ES-I3 (cell line): ENCODE measurements around the gene AFAP1.
"Not testable (repeated sequence)": the region's sequence is repeated elsewhere in the genome, so short reads cannot be mapped to it uniquely, and the experiment has no call there.

Source experiments
- H3K36me3 ChIP-seq: 2 replicates; pipeline ENCODE4 v1.6.1; 2013; ENCODE audit warnings: mild to moderate bottlenecking, low read length, control low read depth, moderate library complexity; ENCODE audit not compliant: insufficient read depth
- H3K4me1 ChIP-seq: 2 replicates; pipeline ENCODE4 v1.6.1; 2013; ENCODE audit warnings: mild to moderate bottlenecking, control low read depth, low read length; ENCODE audit not compliant: insufficient read depth
- H3K9ac ChIP-seq: 2 replicates; pipeline ENCODE4 v1.6.1; 2013; ENCODE audit warnings: low read depth, mild to moderate bottlenecking, low read length, moderate library complexity
- H3K9me3 ChIP-seq: 2 replicates; pipeline ENCODE4 v1.6.1; 2013; ENCODE audit warnings: mild to moderate bottlenecking, low read length, moderate library complexity; ENCODE audit not compliant: control insufficient read depth, insufficient read depth

AFAP1 gene

DNA sequence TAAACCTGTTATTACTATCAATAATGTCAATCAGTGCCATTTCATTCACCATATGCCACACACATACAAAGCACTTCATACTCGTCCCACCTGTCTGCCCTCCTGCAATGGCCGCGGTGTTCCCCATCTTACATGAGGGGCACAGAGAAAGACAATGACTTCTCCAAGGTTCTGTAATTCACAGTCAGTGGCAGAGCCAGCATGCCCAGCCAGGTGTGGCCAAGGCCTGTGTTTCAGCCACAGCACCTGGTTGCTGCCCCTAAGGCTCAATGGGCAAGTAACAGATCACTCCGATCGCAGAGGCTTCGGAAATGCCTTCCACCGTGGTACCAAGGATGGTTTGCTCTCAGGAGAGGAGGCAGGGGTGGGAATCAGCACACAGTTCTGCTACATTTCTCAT is 10.9 kb downstream of the AFAP1 start:
- Histone ChIP-seq H3K4me1 (peaks cover 26% of the 10 kb centered on the region), H3K36me3 (no peaks in the 10 kb centered on the region), H3K9ac (no peak overlapping the region), H3K9me3 (no peaks in the 10 kb centered on the region)

DNA sequence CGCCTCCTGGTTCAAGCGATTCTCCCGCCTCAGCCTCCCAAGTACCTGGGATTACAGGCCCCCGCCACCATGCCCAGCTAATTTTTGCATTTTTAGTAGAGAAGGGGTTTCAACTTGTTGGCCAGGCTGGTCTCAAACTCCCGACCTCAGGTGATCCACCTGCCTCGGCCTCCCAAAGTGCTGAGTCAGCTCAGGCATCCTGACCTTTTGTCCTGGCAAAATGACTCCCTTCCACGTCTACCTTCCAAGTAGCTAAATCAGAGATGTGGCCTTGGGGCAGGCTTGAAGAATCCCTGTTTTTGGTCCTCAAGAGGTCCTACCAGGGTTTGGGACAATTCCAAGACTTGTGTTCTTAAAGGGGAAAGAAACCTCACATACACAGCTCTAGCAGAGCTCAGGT is 12.8 kb downstream of the AFAP1 start:
- H3K4me1 ChIP-seq, result peaks cover 26% of the 10 kb centered on the region
- no peaks in the 10 kb centered on the region for H3K9me3 ChIP-seq
- H3K36me3 ChIP-seq, result no peaks in the 10 kb centered on the region
- H3K9ac ChIP-seq, result no peak overlapping the region

DNA sequence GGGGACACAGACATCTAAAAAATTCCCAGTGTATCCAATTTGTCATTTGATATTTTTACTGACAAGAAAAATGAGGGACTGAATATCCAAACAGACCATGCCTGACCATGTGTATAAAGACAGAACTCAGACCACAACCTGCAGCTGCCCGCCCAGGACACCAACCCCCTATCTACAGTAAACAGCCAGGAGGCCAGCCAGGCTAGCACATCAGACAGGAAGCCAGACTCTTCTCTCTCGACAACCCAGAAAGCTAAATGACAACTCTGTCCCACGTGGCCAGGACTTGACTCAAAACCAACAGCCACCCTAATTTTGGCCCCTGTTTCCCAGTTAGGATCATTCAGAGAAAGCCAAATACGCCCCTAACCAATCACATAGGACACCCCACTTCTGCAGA is 15.1 kb downstream of the AFAP1 start:
- H3K9ac ChIP-seq, result no peak overlapping the region
- no peaks in the 10 kb centered on the region for H3K36me3 ChIP-seq
- H3K9me3 ChIP-seq, result no peaks in the 10 kb centered on the region
- H3K4me1 ChIP-seq, result peaks cover 15% of the 10 kb centered on the region; the same call in 1 of the 2 replicates

DNA sequence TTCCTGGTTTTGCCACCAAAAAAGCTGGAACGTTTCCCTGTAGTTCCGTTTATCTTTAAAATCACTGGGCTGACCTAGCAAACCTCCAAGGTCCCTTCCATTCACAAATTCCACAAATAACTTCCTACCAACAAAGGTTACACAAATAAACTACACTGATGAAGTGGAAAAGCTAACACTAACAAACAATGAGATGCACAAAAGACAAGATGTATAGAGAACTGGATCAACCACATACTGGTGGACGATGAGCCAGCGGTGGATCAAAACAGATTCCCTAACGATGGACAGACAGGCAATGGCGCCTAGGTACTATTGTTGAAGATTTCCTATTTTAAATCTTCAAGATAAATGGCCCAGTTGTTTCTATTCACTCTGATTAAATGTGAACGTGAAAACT is 15.5 kb downstream of the AFAP1 start:
- H3K9ac ChIP-seq, result no peak overlapping the region
- H3K4me1 ChIP-seq, result peaks cover 10% of the 10 kb centered on the region; the same call in 1 of the 2 replicates
- no peaks in the 10 kb centered on the region for H3K9me3 ChIP-seq
- no peaks in the 10 kb centered on the region for H3K36me3 ChIP-seq

DNA sequence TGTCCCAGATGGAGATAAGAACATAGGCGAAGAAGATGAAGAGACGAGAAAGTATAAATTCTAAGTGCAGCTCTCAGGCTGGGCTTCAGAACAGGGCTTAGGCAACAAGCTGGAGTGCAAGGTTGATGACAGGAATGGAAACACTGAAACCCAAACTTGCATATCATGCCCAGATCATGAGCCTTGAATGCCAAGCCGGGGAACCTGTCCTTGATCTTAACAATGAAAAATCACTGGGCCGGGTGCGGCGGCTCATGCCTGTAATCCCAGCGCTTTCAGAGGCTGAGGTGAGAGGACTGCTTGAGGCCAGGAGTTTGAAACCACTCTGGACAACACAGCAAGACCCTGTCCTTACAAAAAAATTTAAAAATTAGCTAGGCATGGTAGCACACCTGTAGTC is 17.2 kb downstream of the AFAP1 start:
- H3K9me3 ChIP-seq, result no peaks in the 10 kb centered on the region
- H3K4me1 ChIP-seq, result peaks cover 12% of the 10 kb centered on the region
- no peaks in the 10 kb centered on the region for H3K36me3 ChIP-seq
- no peak overlapping the region for H3K9ac ChIP-seq

DNA sequence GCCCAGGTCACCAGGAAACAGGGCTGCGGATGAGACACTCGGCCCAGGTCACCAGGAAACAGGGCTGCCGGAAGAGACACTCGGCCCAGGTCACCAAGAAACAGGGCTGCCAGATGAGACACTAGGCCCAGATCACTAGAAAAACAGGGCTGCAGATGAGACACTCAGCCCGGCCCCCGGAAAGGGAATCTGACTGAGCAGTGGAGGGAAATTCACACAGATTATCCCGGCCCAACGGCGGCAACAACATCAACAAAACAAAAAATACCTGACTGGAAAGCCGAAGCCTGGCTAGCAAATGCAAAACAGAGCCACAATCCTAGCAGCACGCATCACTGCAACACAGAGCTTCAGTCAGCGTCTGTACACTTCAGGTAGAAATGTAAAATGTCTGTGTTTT is 20.7 kb downstream of the AFAP1 start:
- Histone ChIP-seq H3K9me3 (no peaks in the 10 kb centered on the region), H3K36me3 (no peaks in the 10 kb centered on the region), H3K9ac (no peak overlapping the region), H3K4me1 (peaks cover 31% of the 10 kb centered on the region)

DNA sequence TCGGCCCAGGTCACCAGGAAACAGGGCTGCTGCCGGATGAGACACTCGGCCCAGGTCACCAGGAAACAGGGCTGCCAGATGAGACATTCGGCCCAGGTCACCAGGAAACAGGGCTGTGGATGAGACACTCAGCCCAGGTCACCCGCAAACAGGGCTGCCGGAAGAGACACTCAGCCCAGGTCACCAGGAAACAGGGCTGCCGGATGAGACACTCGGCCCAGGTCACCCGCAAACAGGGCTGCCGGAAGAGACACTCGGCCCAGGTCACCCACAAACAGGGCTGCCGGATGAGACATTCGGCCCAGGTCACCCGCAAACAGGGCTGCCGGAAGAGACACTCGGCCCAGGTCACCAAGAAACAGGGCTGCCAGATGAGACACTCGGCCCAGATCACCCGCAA is 21.5 kb downstream of the AFAP1 start:
- not testable (repeated sequence) for H3K9me3 ChIP-seq, H3K9ac ChIP-seq, H3K36me3 ChIP-seq
- peaks cover 31% of the 10 kb centered on the region for H3K4me1 ChIP-seq

DNA sequence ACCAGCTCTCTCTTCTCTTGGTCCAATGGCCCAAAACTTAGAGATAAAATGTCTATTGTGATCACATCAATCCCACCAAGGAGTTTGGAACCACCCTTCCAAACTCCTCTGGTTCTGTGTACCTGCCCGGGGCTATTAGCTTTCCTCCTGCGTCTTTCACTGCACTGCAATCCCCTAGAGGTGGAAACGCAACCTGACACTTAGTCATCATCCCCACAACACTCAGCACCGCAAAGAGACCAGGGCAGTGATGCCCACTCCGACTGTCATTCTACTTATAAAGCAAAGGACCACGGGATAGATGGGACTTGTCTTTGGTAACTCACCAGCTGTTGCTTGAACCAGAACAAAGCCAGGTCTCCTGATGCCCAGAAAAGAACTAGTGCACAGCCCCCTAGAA is 22.0 kb downstream of the AFAP1 start:
- H3K9me3 ChIP-seq, result no peaks in the 10 kb centered on the region
- peaks cover 31% of the 10 kb centered on the region for H3K4me1 ChIP-seq
- H3K9ac ChIP-seq, result no peak overlapping the region
- H3K36me3 ChIP-seq, result no peaks in the 10 kb centered on the region

DNA sequence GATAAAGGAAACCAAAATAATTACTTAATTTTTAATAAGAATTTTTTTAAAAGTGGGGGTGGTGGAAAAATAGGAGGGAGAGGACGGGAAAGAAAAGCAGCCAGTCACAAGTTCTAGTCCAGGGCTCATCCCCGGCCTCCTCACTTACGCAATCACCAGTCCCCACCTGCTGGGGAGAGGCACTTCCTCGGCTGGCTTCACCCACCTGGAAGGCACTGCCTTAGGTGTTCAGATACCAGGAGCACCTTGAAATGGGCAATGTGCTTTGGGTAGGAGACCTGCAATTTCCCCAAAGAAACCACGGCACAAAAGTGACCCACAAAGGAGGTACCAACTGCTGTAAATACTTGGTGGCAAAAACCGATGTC is 23.8 kb downstream of the AFAP1 start:
- Histone ChIP-seq H3K9me3 (no peaks in the 10 kb centered on the region), H3K9ac (no peak overlapping the region), H3K36me3 (no peaks in the 10 kb centered on the region), H3K4me1 (peaks cover 44% of the 10 kb centered on the region)

DNA sequence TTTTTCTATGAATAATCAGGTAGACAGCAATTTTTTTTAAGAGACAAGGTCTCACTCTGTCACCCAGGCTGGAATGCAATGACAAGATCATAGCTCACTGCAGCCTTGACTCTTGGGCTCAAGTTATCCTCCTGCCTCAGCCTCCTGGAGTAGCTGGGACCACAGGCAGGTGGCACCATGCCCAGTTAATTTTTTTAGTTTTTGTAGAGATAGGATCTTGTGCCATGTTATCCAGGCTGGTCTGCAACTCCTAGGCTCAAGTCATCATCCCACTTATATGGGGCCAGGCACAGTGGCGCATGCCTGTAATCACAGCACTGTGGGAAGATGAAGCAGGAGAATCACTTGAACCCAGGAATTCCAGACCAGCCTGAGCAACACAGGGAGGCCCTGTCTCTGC is 26.8 kb downstream of the AFAP1 start:
- H3K36me3 ChIP-seq, result no peaks in the 10 kb centered on the region
- no peaks in the 10 kb centered on the region for H3K9me3 ChIP-seq
- peaks cover 71% of the 10 kb centered on the region for H3K4me1 ChIP-seq

DNA sequence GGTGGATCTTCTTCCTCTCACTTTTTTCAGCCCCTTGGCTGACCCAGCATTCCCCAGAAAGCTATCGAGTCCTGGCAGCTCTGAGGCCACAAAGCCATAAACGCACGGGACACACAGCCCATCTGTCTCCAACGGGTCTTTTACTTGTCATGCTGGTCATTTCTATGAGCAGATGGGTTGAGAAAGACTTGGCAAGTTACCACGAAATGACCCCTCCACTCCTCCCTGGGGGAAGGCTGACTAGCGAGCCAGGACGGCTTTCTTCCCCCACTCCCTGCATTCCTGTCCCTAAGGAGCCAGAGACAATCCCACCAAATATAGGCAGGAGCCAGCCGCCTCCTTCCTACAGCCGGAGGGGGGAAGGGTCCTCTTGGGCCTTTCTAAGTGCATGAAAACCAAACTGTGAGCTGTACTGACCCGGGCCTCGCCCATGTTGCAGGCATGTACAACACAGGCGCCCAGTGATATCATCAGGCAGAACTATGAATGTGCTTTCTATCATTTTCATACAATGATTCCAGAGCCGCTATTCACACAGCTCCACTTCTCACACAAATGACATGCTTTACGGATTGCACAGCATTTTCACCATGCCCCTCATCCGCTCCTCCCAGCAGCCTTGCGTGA is 28.6 kb downstream of the AFAP1 start:
- Histone ChIP-seq H3K4me1 (peaks cover 67% of the 10 kb centered on the region), H3K9me3 (no peaks in the 10 kb centered on the region), H3K9ac (peak overlapping the region; percentile 4; the same call in 1 of the 2 replicates), H3K36me3 (no peaks in the 10 kb centered on the region)

More for the DNA sequence above, 26.8 kb downstream of the AFAP1 start:
- H3K9ac ChIP-seq, result no peak overlapping the region

DNA sequence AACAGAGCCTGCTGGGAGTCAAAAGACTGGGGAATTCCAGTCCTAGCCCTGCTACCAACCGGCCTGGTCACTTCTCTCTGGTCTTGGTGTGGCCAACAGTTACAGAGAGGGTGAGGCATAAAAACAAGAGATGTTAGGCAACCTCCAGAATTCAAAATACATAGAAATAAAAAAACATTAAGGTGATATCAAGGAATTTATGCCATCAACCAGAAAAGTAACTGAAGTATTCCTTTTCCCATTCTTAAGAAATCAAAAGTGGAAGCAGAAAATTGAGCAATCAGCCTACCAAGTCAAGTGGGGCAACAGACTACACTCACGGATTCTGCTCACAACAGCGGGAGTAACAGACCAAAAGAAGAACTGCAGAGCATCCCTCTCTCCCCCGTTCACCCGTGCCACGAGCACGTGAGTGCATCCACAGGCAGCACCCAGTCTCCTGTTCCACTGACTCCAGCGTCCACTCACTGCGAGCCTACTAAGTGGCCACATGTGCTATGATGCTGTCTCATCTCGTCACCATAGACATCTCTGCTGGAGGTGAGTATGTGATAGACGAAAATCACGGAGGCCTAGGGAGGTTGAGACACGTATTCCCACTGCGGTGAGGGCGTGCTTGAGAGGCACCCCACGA is 29.3 kb downstream of the AFAP1 start:
- Histone ChIP-seq H3K36me3 (no peaks in the 10 kb centered on the region), H3K4me1 (peaks cover 65% of the 10 kb centered on the region), H3K9ac (peak overlapping the region; percentile 4; the same call in 1 of the 2 replicates), H3K9me3 (no peaks in the 10 kb centered on the region)

DNA sequence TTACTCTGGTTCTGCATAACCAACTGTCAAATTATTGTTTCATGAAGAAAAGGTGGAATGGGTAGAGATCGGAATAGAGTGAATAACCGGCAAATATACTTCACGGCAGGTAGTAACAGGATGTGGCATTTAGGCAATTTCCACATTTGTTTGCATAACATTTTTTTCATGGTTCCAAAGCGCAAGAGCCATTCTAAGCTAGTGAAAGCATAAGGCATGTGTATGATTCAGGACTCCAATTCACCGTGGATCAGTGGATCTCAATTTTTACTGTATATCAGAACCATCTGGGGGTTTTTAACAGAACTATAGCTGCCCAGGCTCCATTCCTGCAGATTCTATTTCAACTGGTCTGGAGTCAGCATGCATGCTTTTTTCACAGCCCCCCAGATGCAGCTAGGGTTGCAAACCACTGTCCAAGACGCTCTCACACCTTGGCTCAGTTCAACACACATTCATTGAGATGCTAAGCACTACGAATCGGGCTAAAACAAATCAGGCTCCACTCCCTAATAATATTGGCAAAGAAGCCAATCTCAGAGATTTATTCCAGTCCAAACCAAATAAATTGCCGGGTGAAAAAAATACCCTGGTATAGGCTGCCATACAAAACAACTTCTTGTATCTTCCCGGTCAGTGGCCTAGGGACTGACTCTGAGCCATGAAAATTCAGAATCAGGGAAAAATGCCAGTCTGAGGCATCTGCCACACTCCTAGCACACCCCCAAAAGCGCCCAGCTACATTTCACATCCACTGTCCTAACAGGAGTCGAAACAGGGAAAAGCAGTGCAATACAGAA is 30.0 kb downstream of the AFAP1 start:
- no peaks in the 10 kb centered on the region for H3K9me3 ChIP-seq
- H3K36me3 ChIP-seq, result no peaks in the 10 kb centered on the region
- H3K9ac ChIP-seq, result no peak overlapping the region

DNA sequence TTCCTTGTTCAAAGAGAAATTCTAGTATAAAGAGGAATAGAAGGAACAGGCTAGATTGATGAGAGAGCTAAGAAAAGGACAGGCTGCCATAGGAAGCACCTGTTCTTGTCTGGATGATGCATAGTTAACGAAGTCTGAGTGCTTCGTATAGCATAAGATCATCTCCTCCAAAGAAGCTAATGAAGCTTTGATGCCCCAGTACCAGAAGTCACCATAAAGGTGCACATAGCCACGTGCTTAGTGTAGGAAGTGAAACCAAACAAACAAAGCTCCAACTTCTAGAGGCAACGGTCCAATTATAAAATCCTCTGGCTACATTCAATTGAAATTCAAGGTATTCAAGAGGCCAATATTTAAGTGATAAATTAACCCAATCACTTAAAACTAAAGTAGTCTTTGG is 31.0 kb downstream of the AFAP1 start:
- Histone ChIP-seq H3K9ac (no peak overlapping the region), H3K36me3 (no peaks in the 10 kb centered on the region), H3K9me3 (no peaks in the 10 kb centered on the region), H3K4me1 (peaks cover 73% of the 10 kb centered on the region)

More for the DNA sequence above, 30.0 kb downstream of the AFAP1 start:
- H3K4me1 ChIP-seq, result peaks cover 66% of the 10 kb centered on the region

DNA sequence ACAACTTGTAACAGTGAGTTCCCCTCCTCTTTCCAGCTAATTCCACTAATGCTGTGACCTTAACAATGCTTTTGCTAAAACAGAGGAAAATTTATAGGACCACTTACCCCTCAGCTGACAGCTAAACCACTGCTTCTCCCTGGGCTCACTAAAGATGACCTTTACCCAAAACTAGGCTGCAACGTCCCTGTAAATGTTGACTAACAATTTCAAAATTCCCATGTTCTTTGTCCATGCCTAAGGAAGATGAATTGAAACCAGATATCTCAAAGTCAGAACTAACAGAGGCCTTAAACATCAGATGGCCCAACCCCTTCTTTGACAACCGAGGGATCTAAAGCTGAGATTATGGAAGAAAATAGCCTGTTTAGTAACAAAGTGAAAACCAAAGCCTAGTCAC is 32.5 kb downstream of the AFAP1 start:
- no peaks in the 10 kb centered on the region for H3K36me3 ChIP-seq
- no peak overlapping the region for H3K9ac ChIP-seq
- no peaks in the 10 kb centered on the region for H3K9me3 ChIP-seq
- peaks cover 85% of the 10 kb centered on the region for H3K4me1 ChIP-seq
